RWPE2 (cell line): Measurements from ENCODE around the gene JAK3.
"Not testable (repeated sequence)": the region's sequence is repeated elsewhere in the genome, so short reads cannot be mapped to it uniquely, and the experiment has no call there.

Experiments
- ATAC-seq: fragments of 200-7000 bp; cut with Tn5 transposase; 3 replicates; pipeline ENCODE4 v1.9.1; 2021; ENCODE audit warnings: low read depth
- DNase-seq: peaks from one replicate; pipeline ENCODE4 v3.0.0-alpha.2; 2020; ENCODE audit warnings: low spot score
- H3K27ac ChIP-seq: fragments of 450-650 bp; 2 replicates; pipeline ENCODE4 v1.5.1; 2017; ENCODE audit warnings: mild to moderate bottlenecking; ENCODE audit not compliant: poor library complexity, severe bottlenecking
- H3K27me3 ChIP-seq: fragments of 250-450 bp; sonication (Bioruptor Pico); 2 replicates; pipeline ENCODE4 v1.5.1; 2021; ENCODE audit warnings: mild to moderate bottlenecking, moderate library complexity; ENCODE audit not compliant: insufficient read depth, poor library complexity, severe bottlenecking
- H3K36me3 ChIP-seq: fragments of 250-450 bp; sonication (Bioruptor Pico); 2 replicates; pipeline ENCODE4 v1.5.1; 2020; ENCODE audit warnings: low read depth, mild to moderate bottlenecking, moderate library complexity
- H3K4me1 ChIP-seq: fragments of 250-450 bp; sonication (Bioruptor Pico); 2 replicates; pipeline ENCODE4 v1.5.1; 2021; ENCODE audit warnings: mild to moderate bottlenecking, moderate library complexity; ENCODE audit not compliant: insufficient read depth, poor library complexity, severe bottlenecking
- H3K4me3 ChIP-seq: fragments of 250-450 bp; sonication (Bioruptor Pico); 2 replicates; pipeline ENCODE4 v1.5.1; 2021; ENCODE audit warnings: mild to moderate bottlenecking, moderate library complexity; ENCODE audit not compliant: severe bottlenecking
- H3K9me3 ChIP-seq: fragments of 250-450 bp; sonication (Bioruptor Pico); 2 replicates; pipeline ENCODE4 v1.5.1; 2021; ENCODE audit warnings: mild to moderate bottlenecking, moderate library complexity; ENCODE audit not compliant: severe bottlenecking
- TF ChIP-seq, protein P1 (sequence below): fragments of 450-650 bp; IDR thresholded peaks from one replicate; pipeline ENCODE4 v1.5.1; 2017; ENCODE audit warnings: mild to moderate bottlenecking, moderate library complexity; ENCODE audit not compliant: poor library complexity, severe bottlenecking

Gene JAK3

DNA sequence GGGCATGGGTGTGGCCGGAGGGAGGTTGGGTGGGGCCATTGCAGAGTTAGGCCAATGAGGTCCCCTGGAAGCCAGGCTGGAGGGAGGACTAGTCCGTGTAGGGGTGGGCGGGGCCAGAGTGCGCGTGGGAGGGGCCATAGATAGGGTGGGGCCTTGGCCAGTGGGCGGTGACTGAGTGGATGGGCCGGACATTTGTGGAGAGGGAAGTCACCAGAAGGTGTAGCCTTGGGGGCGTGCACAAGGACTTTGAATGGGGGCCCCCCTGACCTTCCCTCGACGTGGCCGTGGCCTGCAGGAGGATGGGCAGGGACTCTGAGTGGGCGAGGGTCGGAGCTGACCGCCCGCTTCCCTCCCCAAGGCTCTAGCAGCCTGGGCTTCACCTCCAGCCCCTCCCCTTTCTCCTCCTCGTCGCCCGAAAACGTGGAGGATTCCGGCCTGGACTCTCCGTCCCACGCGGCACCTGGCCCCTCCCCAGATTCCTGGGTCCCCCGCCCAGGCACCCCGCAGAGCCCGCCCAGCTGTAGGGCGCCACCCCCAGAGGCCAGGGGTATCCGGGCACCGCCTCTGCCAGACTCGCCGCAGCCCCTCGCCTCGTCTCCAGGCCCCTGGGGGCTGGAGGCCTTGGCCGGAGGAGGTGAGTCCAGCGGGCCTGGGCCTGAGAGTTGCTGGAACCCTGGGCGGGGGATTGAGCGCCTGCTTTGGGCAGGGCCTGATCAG is 69.4 kb downstream of the JAK3 start:
- Histone ChIP-seq H3K27ac (peak overlapping the region; percentile 12), H3K36me3 (no peaks in the 10 kb centered on the region), H3K4me3 (peak overlapping the region; percentile 33), H3K4me1 (no peaks in the 10 kb centered on the region), H3K9me3 (no peaks in the 10 kb centered on the region), H3K27me3 (no peaks in the 10 kb centered on the region)
- peak; percentile 91 for DNase-seq
- peak; percentile 83 for ATAC-seq
- TF ChIP-seq, protein P1, sequence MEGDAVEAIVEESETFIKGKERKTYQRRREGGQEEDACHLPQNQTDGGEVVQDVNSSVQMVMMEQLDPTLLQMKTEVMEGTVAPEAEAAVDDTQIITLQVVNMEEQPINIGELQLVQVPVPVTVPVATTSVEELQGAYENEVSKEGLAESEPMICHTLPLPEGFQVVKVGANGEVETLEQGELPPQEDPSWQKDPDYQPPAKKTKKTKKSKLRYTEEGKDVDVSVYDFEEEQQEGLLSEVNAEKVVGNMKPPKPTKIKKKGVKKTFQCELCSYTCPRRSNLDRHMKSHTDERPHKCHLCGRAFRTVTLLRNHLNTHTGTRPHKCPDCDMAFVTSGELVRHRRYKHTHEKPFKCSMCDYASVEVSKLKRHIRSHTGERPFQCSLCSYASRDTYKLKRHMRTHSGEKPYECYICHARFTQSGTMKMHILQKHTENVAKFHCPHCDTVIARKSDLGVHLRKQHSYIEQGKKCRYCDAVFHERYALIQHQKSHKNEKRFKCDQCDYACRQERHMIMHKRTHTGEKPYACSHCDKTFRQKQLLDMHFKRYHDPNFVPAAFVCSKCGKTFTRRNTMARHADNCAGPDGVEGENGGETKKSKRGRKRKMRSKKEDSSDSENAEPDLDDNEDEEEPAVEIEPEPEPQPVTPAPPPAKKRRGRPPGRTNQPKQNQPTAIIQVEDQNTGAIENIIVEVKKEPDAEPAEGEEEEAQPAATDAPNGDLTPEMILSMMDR = no peak

DNA sequence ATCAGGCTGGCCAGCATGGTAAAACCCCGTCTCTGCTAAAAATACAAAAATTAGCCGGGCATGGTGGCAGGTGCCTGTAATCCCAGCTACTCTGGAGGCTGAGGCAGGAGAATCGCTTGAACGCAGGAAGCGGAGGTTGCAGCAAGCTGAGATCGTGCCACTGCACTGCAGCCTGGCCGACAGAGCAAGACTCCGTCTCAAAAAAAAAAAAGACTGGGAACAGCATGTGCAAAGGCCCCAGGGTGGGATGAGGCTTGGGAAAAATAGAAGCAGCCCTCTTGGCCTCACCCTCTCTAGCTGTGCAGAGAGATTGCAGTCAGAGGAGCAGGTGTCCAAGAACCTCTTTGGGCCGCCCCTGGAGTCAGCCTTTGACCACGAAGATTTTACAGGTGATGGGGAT is 69.9 kb downstream of the JAK3 start:
- not testable (repeated sequence) for ATAC-seq, H3K9me3 ChIP-seq, DNase-seq, H3K27me3 ChIP-seq, H3K36me3 ChIP-seq, H3K4me3 ChIP-seq, H3K4me1 ChIP-seq, H3K27ac ChIP-seq

DNA sequence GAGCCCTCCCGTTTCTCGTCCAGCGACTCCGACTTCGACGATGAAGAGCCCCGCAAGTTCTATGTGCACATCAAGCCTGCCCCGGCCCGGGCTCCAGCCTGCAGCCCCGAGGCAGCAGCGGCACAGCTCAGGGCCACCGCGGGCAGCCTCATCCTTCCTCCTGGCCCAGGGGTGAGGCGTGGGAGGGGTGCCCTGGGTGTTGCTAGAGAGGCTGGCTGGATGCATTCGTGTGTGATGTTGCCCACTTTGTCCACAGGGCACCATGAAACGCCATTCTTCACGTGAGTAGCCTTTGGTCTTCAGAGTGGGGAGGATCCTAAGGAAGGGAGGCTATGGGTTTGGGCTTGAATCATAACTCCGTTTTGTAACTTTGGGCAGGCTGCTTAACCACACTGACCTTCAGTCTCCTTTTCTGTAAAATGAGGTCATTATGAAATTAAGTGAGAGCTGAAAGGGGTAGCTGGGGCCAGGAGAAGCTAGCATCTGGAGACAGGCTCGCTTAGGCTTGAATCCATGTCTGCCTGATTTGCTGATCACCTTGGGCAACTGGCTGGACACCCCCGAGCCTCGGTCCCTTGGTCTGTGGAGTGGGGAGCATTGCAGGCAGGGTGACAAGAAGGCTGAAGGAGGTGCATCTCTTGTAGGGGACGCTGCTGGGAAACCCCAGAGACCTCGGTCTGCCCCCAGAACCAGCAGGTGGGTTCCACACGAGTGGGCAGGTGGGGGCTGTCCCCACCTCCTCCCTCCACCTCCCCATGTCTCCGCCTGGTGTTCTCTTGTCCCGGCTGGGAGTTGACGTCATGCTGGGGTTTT is 71.6 kb downstream of the JAK3 start:
- no peaks in the 10 kb centered on the region for H3K4me1 ChIP-seq
- no peaks in the 10 kb centered on the region for H3K9me3 ChIP-seq
- no peaks in the 10 kb centered on the region for H3K36me3 ChIP-seq
- H3K4me3 ChIP-seq = no peak overlapping the region
- no peaks in the 10 kb centered on the region for H3K27me3 ChIP-seq
- ATAC-seq = no peak
- DNase-seq = no peak
- TF ChIP-seq, protein P1 = no peak
- no peak overlapping the region for H3K27ac ChIP-seq

DNA sequence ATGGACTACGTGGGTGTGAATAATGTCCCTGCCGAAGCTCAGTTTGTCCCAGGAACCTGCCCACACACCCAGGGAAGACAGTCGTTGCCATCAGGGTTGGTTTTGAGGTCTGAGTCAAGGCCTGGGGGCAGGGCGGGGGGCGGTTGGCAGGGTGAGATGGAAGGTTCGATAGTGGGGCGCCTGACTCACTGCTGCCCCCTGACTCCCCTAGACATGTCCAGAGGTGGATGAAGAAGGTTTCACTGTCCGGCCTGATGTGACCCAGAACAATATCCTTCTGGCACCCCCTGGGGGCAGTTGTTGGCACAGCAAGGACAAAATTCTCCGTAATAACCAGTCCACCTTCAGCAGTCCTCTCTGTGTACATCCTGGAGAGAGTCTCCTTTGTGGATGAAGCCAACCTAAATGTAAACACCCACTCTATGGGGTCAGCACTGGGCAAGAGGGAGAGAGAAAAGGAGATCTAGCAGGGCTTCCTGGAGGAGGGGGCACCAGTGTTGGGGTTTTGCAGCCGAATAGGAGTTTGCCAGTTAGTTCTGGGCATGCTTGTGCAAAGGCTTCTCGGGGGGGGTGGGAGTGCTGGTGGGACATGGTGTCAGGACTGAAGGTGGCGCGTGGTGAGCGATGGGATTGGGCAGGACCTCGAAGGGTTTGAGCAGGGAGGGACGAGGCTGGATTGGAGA is 72.4 kb downstream of the JAK3 start:
- ATAC-seq (no peak), DNase-seq (no peak)
- H3K36me3 ChIP-seq = no peaks in the 10 kb centered on the region
- no peak overlapping the region for H3K27ac ChIP-seq
- no peaks in the 10 kb centered on the region for H3K27me3 ChIP-seq
- no peaks in the 10 kb centered on the region for H3K9me3 ChIP-seq
- TF ChIP-seq, protein P1 = peak; percentile 57
- H3K4me1 ChIP-seq = no peaks in the 10 kb centered on the region
- H3K4me3 ChIP-seq = no peak overlapping the region
